ENCODE results near the gene MPP3.

GRCh38 chr17:43810226-43810715, 22.7 kb downstream of the MPP3 start:
- TF ChIP-seq POLR2A (IDR thresholded peaks at IDR 0.05; ENCODE audit: low read depth, low read length) (no peak), CHD1 (IDR thresholded peaks at IDR 0.05; ENCODE audit: low read depth, low read length) (no peak), CTCF (conservative IDR thresholded peaks at IDR 0.05; ENCODE audit: low read depth, low read length) (no peak), CEBPB (IDR thresholded peaks at IDR 0.05; ENCODE audit: low read depth, low read length) (no peak), FOS (IDR thresholded peaks at IDR 0.05; ENCODE audit: low read depth, low read length) (no peak), SMC3 (IDR thresholded peaks at IDR 0.05; ENCODE audit: low read depth, low read length) (no peak), BHLHE40 (IDR thresholded peaks at IDR 0.05; ENCODE audit: low read depth, low read length) (no peak), MXI1 (IDR thresholded peaks at IDR 0.05; ENCODE audit: borderline replicate concordance, low read depth, low read length) (no peak), USF2 (IDR thresholded peaks at IDR 0.05; ENCODE audit: low read depth, low read length) (no peak), ELK1 (IDR thresholded peaks at IDR 0.05; ENCODE audit: borderline replicate concordance, low read depth, low read length) (no peak), RAD21 (IDR thresholded peaks at IDR 0.05; ENCODE audit: low read length) (no peak), RCOR1 (IDR thresholded peaks at IDR 0.05; ENCODE audit: insufficient replicate concordance, low read length) (no peak), MAZ (IDR thresholded peaks at IDR 0.05; ENCODE audit: borderline replicate concordance, low read depth, low read length) (no peak), MAFK (IDR thresholded peaks at IDR 0.05; ENCODE audit: low read depth, low read length) (no peak)
